ENCODE measurements around the gene RIOX2.
"Not testable (repeated sequence)": the region's sequence is repeated elsewhere in the genome, so short reads cannot be mapped to it uniquely, and the experiment has no call there.

The RIOX2 gene

DNA sequence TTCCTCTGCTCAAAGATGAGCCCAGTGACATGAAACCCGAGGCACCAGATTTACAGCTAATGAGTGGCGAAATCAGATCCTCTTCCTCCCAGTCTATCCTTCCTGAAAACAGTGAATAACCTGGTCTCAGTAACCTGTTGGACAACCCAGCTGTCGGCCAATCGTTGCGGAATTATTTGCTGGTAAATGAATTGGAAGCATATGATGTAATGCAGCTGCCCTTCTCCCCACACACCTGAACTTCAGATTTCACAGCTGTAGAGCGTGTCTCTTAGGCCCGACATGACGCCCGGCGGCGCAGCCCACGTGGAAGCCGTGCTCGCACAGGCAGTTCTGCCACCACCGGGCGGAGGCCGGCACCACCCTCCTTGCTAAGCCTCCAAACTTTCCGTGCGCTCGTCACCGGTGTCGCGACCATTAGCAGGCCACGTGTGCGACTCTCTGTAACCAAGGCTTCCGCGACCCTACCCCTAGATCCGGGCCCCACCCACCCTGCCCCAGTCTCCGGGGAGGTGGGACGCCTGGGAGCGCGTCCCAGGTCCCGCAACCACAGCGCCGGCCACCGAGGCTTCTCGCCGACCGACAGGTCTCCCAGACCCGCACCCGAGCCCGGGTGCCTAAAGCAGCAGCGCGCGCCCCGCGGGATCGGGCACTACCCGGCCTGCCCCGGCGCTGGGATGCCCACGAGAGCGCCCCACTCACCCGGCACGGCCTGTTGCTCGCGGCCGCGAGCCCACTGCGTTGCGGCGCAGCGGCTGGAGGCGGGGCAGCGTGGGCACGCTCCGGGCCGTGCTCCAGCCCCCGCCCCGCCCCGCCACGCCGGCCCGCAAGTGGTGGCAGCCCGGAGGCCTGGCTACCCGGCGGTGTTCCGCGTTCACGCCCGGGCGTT is at the start of gene RIOX2:
Gene RIOX2 (minus strand): TSS at position 753 of the 889 bp plus-strand sequence. CDS start 4,838 bp downstream, outside the sequence.
- no peaks in the 10 kb centered on the region for H3K9me3 Mint-ChIP-seq
- peak within 1 kb of the TSS; percentile 88 for H3K4me3 Mint-ChIP-seq
- peaks cover 75% of the 10 kb centered on the region for H3K4me1 Mint-ChIP-seq (ENCODE audit: low read depth)
- peak within 1 kb of the TSS; percentile 92 for H3K27ac Mint-ChIP-seq
- H3K36me3 Mint-ChIP-seq (ENCODE audit: low read depth) = peaks cover 25% of the 10 kb centered on the region
- H3K27me3 Mint-ChIP-seq (ENCODE audit: low read depth) = no peaks in the 10 kb centered on the region

DNA sequence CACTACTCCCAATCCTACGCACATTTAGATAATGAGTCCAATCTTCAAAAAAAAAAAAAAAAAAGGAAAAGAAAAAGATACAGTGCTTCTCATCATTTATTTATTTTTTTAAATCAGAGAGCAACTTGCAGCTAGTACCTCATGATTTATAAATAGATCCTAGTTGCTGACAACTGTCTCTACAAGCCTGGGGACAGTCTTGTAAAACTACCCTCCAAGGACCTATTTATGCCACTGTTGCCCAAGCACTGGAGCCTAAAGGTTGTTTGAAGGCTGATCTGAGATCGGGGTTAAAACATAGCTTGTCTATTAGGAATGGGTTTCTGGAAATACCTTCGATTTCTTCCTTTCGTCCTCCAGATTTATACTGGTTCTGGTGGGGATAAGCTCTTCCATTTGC is 48.2 kb upstream of the RIOX2 start:
- H3K27me3 Mint-ChIP-seq (ENCODE audit: low read depth) = no peaks in the 10 kb centered on the region
- peaks cover 4% of the 10 kb centered on the region for H3K9me3 Mint-ChIP-seq
- peaks cover 26% of the 10 kb centered on the region for H3K4me1 Mint-ChIP-seq (ENCODE audit: low read depth)
- no peak overlapping the region for H3K27ac Mint-ChIP-seq
- H3K36me3 Mint-ChIP-seq (ENCODE audit: low read depth) = peaks cover 5% of the 10 kb centered on the region
- no peak overlapping the region for H3K4me3 Mint-ChIP-seq

DNA sequence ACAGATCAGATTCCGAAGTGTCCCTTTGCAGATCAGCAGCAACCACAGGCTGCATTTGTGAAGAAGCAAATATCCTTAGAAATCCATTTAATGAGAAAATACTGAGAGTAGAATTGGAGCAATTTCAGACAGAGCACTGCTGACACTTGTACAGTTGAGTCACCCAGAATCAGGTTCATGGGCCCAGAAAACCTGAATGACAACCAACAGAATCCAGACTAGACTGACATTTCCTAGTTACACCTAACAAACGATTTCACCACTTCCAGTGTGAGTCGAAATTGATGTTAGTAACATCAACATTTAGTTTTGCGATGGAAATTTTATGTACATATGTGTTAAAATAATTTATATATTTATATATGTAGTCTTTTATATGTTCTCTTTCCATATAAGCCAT is 46.1 kb upstream of the RIOX2 start:
- peaks cover 29% of the 10 kb centered on the region for H3K4me1 Mint-ChIP-seq (ENCODE audit: low read depth)
- H3K27me3 Mint-ChIP-seq (ENCODE audit: low read depth) = peaks cover 8% of the 10 kb centered on the region
- no peak overlapping the region for H3K27ac Mint-ChIP-seq
- H3K9me3 Mint-ChIP-seq = peaks cover 6% of the 10 kb centered on the region
- peaks cover 11% of the 10 kb centered on the region for H3K36me3 Mint-ChIP-seq (ENCODE audit: low read depth)
- no peak overlapping the region for H3K4me3 Mint-ChIP-seq

DNA sequence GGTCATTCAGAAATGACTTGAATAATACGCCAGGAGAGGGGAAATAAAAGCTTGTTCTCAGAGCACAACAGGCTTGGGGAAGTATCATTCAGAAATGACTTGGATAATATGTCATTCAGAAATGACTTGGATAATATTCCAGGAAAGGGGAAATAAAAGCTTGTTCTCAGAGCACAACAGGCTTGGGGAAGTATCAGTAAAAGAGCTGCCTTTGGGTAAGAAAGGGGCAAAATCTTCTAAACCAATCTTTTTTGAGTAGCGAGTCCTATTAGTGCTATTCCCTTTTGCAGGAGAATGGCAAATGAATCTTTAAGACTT is 42.0 kb upstream of the RIOX2 start:
- Mint-ChIP-seq H3K27me3 (ENCODE audit: low read depth) (peaks cover 8% of the 10 kb centered on the region), H3K9me3 (peaks cover 21% of the 10 kb centered on the region), H3K4me3 (no peak overlapping the region), H3K36me3 (ENCODE audit: low read depth) (peaks cover 21% of the 10 kb centered on the region), H3K27ac (no peak overlapping the region), H3K4me1 (ENCODE audit: low read depth) (peaks cover 19% of the 10 kb centered on the region)

DNA sequence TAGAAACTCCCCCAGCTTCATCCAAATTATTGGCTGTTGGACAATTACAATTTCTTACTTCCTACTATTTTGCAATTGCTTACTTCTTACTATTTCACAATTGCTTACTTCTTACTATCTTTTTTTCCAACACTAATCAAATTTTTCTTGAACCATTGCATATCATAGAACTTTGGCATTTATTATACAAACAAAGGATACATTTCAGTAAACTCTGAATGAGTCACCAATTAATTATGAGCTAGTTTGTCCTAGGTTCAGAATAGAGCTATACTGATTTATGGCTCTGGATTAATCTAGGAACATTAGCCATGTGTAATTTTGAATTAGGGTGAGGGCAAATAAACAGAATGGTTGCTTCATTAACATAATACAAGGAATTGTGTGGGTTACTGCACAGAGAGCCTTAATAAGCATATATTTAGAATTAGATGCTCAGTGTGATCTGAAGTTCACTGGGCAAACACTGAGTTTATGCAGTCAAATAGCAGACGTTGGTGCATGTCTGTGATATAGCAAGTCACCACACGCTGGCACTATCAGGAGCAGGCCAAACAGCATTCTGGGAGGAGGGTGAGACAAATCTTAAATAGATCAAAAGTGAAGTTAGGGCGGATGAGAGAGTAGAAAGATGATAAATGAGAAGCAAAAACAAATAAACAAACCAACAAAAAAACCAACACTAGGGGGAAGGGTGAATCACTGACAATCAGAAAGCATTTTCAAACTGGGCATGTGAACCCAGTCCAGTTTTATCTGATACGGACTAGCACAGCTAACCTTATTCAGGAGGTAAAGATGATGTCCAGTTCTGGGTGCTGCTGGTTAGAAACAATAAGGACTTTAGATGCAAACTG is 41.4 kb upstream of the RIOX2 start:
- Mint-ChIP-seq H3K4me3 (no peak overlapping the region), H3K4me1 (ENCODE audit: low read depth) (peaks cover 25% of the 10 kb centered on the region), H3K27ac (no peak overlapping the region), H3K9me3 (peaks cover 21% of the 10 kb centered on the region), H3K36me3 (ENCODE audit: low read depth) (peaks cover 21% of the 10 kb centered on the region), H3K27me3 (ENCODE audit: low read depth) (peaks cover 8% of the 10 kb centered on the region)

DNA sequence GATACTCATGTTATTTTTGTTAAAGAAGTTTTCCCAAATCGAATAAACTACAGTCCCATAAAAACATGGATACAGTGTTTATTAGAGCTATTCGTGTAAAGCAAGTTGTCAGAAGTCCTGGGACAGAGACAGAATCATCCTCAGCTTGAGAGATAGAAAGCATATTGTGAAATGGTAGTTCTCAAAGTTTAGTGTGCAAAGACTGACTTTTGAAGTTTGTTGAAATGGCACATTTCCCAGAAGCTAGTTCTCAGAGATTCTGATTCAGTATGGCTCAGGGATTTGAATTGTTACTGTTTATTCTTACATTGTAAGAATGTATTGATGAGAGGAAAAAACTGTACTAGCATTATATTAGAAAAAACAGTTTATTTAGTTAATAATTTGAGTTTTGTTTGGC is 40.7 kb upstream of the RIOX2 start:
- Mint-ChIP-seq H3K4me1 (ENCODE audit: low read depth) (peaks cover 29% of the 10 kb centered on the region), H3K36me3 (ENCODE audit: low read depth) (peaks cover 22% of the 10 kb centered on the region), H3K27me3 (ENCODE audit: low read depth) (peaks cover 8% of the 10 kb centered on the region), H3K9me3 (peaks cover 21% of the 10 kb centered on the region), H3K27ac (no peak overlapping the region), H3K4me3 (no peak overlapping the region)

DNA sequence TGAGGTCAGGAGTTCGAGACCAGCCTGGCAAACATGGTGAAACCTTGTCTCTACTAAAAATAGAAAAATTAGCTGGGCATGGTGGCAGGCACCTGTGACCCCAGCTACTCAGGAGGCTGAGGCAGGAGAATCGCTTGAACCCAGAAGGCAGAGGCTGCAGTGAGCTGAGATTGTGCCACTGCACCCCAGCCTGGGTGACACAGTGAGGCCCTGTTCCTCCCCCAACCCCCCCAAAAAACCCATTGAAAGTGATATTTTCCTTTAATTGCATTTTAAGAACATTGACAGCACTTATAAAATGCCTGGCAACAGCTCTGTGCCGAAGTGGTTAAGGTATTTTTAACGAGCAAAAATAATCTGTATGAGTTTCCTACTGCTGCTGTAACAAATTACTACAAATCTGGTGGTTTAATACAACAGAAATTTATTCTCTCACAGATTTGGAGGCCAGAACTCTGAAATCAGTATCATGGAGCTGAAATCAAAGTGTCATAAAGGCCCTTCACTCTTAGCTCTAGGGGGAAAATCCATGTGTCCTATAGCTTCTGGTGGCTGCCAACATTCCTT is 38.7 kb upstream of the RIOX2 start:
- H3K27ac Mint-ChIP-seq; H3K4me3 Mint-ChIP-seq; H3K27me3 Mint-ChIP-seq (ENCODE audit: low read depth): not testable (repeated sequence)
- H3K4me1 Mint-ChIP-seq (ENCODE audit: low read depth) = peaks cover 46% of the 10 kb centered on the region
- H3K36me3 Mint-ChIP-seq (ENCODE audit: low read depth) = peaks cover 31% of the 10 kb centered on the region
- peaks cover 21% of the 10 kb centered on the region for H3K9me3 Mint-ChIP-seq

DNA sequence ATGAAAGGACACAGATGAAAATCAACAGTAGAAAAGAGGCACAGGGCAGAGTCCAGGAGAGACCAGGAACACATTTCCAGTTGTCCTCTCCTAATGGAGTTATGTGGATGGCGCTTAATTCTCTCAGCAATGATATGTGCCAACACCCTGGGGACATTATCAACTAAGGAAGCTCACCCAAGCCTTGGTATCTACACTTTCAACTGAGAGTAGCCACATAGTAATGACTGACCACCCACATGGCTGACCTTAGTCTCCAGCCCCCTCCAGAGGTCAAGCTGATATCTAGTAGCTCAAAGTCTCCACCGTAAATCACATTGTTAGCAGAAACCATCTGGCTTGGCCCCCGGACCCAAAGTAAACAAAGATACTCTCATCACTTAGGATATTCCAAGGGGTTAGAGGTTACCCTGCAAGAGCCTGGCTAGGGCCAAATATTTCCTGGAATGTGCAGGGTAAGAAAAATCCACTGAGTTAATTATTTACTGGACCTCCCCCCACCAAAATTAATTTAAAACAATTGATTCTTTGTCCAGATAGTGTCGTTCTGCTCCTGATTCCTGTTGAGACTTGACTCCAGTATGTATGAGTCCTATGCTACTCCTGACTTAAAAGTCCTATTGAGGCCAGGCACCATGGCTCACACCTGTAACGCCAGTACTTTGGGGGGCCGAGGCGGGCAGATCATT is 38.1 kb upstream of the RIOX2 start:
- Mint-ChIP-seq H3K9me3 (peaks cover 16% of the 10 kb centered on the region), H3K4me3 (no peak overlapping the region), H3K4me1 (ENCODE audit: low read depth) (peaks cover 43% of the 10 kb centered on the region), H3K27me3 (ENCODE audit: low read depth) (peaks cover 8% of the 10 kb centered on the region), H3K36me3 (ENCODE audit: low read depth) (peaks cover 26% of the 10 kb centered on the region), H3K27ac (no peak overlapping the region)

DNA sequence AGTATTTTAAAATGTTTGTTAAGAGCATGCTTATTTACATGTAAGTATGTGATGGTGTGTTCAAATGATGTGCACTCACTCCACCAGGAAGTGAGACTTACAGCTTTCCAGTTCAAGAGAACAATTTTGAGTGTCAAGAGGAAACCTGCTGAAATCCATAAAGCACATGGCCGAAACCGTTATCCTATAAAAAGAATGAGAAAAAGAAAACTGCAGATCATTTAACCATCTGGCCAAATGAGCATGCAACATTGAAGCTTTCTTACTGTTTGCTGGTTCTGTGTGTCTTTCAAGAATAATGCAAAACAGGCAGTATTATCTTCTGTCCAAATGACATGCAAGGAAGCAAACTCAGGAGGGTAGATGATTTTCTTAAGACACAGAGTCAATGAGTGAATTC is 36.6 kb upstream of the RIOX2 start:
- H3K27ac Mint-ChIP-seq = peak overlapping the region; percentile 74
- H3K36me3 Mint-ChIP-seq (ENCODE audit: low read depth) = peaks cover 30% of the 10 kb centered on the region
- H3K4me3 Mint-ChIP-seq = no peak overlapping the region
- peaks cover 46% of the 10 kb centered on the region for H3K4me1 Mint-ChIP-seq (ENCODE audit: low read depth)
- peaks cover 15% of the 10 kb centered on the region for H3K9me3 Mint-ChIP-seq
- peaks cover 2% of the 10 kb centered on the region for H3K27me3 Mint-ChIP-seq (ENCODE audit: low read depth)

DNA sequence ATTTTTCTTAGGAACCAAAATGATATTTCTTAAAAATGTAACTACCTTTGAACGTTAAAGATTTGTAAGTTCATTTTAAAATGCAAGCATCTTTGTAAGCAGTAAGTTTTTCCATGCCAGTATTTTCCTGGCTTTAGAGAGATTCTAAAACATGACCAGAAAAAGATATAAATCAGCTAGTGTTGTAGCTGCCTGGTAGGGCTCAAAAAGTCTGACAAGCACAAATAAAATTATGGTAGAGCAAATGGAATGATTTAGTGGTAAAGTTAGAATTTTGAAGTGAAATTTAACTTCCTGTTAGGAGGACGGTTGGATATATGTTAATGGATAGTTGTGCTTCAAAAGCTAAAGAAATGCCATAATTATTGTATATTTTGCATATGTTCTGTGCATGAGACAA is 33.2 kb upstream of the RIOX2 start:
- peaks cover 32% of the 10 kb centered on the region for H3K36me3 Mint-ChIP-seq (ENCODE audit: low read depth)
- no peak overlapping the region for H3K27ac Mint-ChIP-seq
- no peaks in the 10 kb centered on the region for H3K27me3 Mint-ChIP-seq (ENCODE audit: low read depth)
- no peak overlapping the region for H3K4me3 Mint-ChIP-seq
- H3K9me3 Mint-ChIP-seq = peaks cover 18% of the 10 kb centered on the region
- H3K4me1 Mint-ChIP-seq (ENCODE audit: low read depth) = peaks cover 56% of the 10 kb centered on the region

DNA sequence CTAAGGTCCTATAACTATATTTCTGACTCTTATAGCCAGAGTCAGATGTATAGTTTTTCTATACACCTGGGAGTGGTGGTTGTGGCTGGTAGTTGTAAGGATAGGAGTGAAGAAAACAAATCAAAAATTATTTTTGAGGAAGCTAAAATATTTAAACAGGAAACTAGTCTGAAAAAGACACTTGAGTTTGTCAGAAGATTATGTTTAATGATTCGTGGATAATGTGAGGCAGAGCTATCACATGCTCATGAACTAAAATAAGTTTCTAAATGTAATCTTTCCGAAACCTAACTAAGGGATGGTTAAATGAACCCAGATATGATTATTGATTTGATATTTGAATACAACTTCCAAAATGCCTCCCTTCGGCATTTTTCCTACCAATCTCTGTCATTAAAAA is 32.5 kb upstream of the RIOX2 start:
- Mint-ChIP-seq H3K36me3 (ENCODE audit: low read depth) (peaks cover 32% of the 10 kb centered on the region), H3K9me3 (peaks cover 16% of the 10 kb centered on the region), H3K4me1 (ENCODE audit: low read depth) (peaks cover 56% of the 10 kb centered on the region), H3K27ac (no peak overlapping the region), H3K27me3 (ENCODE audit: low read depth) (no peaks in the 10 kb centered on the region), H3K4me3 (no peak overlapping the region)

DNA sequence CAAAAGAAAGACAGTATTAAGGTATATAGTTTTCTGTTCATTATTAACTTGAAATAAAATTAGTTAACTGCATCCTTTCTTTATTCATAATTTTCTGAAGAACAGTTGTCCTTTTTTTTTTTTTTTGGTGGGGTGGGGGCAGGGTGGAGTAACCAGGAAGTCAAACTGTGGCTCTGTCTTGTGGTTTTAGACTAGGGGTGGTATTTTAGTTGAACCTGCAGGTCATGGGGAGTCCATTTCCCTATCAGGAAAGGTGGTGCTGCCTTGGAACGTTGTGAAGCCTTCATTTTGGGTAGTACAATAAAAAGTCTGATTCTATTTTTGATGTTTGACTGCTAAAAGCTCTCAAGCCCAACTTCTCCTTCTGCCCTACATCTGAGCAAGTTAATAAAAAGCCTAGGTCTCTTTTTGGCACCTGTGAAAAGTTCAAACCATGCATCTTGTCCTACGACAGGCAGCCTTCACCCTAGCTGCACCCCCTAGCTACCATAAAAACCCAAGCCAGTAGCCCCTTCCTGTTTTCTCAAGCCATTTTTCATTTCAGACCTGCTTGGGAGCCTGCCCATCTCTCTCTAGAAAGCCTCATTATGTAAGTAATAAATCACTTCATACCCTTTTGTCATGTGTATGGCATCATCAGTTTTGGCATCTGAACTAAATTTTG is 31.2 kb upstream of the RIOX2 start:
- Mint-ChIP-seq H3K9me3 (peaks cover 22% of the 10 kb centered on the region), H3K4me1 (ENCODE audit: low read depth) (peaks cover 47% of the 10 kb centered on the region), H3K27me3 (ENCODE audit: low read depth) (no peaks in the 10 kb centered on the region), H3K27ac (peak overlapping the region; percentile 67), H3K4me3 (no peak overlapping the region), H3K36me3 (ENCODE audit: low read depth) (peaks cover 37% of the 10 kb centered on the region)

DNA sequence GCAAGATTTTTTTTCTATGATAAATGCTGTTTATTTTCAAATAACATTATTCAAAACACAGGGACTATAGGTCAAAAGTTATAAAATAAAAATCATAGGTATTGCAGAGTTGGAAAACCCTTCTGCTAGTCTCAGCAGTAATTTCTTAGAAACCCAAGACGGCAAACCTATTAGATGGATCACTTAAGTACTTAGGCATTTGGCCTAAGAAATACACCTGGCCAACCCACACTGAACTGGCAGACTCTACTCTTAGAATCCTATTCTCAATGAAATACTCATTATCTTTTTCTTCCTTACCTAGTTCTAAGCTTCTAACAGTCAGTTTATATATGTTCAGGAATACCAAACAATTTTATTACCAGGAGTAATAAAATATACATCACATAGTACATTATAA is 30.5 kb upstream of the RIOX2 start:
- Mint-ChIP-seq H3K4me3 (no peak overlapping the region), H3K27ac (no peak overlapping the region), H3K27me3 (ENCODE audit: low read depth) (no peaks in the 10 kb centered on the region), H3K4me1 (ENCODE audit: low read depth) (peaks cover 42% of the 10 kb centered on the region), H3K36me3 (ENCODE audit: low read depth) (peaks cover 34% of the 10 kb centered on the region), H3K9me3 (peaks cover 22% of the 10 kb centered on the region)

DNA sequence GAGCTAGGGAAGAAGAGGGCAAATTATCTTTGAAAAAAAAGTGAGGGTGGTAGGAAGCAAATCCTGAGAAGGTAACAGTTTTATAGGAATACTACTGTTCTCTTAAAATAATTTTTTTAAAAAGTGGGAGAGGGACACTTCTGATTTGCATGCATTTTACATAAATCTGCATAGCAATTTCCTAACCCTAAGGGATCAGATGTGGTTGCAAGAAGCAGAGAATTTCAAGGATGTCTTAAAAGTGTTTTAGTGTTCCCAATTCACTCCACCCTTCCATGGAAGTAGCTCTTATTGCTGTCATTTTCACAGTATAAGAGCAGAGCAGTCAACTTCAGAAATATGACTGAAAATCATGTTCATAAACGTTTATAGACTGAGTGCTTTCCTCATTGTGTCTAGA is 27.8 kb upstream of the RIOX2 start:
- H3K27me3 Mint-ChIP-seq (ENCODE audit: low read depth) = no peaks in the 10 kb centered on the region
- peaks cover 22% of the 10 kb centered on the region for H3K9me3 Mint-ChIP-seq
- H3K36me3 Mint-ChIP-seq (ENCODE audit: low read depth) = peaks cover 32% of the 10 kb centered on the region
- H3K4me1 Mint-ChIP-seq (ENCODE audit: low read depth) = peaks cover 31% of the 10 kb centered on the region
- H3K27ac Mint-ChIP-seq = no peak overlapping the region
- no peak overlapping the region for H3K4me3 Mint-ChIP-seq
